NCI-H1417 (cell line): ENCODE data around the gene MGAT5B.
"Not testable (repeated sequence)": the region's sequence is repeated elsewhere in the genome, so short reads cannot be mapped to it uniquely, and the experiment has no call there.

Source experiments
- DNase-seq, 3 experiments: peaks; one replicate each; lab custom pipeline; 2025; lab: John Stamatoyannopoulos, UW

Gene MGAT5B

DNA sequence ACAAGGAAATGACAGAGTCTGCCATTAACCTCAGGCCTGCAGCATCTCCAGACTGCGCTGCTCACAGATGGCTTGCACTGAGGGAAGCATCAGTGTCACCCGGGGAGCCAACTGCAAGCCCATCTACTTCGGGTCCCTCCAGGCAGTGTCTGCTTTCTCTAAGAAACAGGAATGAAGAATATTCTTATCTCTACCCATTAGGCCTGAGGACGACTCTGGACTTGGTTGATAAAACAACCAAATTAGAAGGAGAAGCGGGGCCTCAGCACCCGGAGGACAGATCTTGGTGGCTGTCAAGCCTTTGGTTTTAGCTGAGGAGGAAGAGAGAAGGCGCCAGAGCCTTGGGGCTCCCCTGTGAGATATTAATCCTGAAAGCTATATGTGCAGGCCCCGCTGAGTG lies 19.5 kb upstream of the MGAT5B start:
- no peak for DNase-seq

DNA sequence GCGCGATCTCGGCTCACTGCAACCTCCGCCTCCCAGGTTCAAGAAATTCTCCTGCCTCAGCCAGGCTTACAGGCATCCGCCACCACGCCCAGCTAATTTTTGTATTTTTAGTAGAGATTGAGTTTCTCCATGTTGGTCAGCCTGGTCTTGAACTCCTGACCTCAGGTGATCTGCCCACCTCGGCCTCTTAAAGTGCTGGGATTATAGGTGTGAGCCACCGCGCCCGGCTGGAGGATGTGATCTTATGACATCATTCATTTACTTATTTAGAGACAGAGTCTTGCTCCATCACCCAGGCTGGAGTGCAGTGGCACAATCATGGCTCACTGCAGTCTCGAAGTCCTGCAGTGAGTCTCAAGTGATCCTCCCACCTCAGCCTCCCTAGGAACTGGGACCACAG lies 19.0 kb upstream of the MGAT5B start:
- DNase-seq: not testable (repeated sequence)

DNA sequence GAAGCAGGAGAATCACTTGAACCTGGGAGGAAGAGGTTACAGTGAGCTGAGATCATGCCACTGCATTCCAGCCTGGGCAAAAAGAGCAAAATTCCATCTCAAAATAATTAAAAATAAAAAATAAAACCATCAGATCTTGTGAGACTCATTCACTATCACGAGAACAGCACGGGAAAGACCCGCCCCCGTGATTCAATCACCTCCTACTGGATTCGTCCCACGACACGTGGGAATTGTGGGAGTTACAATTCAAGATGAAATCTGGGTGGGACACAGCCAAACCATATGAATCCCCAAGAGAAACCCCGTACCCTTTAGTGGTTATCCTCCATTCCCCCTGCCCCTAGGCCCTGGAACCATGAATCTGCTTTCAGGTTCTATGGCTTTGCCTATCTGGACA lies 15.4 kb upstream of the MGAT5B start:
- no peak for DNase-seq

DNA sequence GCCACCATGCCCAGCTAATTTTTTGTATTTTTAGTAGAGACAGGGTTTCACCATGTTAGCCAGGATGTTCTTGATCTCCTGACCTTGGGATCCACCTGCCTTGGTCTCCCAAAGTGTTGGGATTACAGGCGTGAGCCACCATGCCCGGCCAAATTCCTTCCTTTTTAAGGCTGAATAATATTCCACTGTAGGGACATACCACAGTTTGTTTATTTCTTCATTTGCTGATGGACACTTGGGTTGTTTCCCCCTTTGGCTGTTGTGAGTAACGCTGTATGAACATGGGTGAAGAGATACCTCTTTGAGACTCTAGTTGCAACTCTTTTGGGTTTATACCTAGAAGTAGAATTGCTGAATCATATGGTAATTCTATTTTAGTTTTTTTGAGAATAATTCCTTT lies 13.1 kb upstream of the MGAT5B start:
- no peak for DNase-seq

DNA sequence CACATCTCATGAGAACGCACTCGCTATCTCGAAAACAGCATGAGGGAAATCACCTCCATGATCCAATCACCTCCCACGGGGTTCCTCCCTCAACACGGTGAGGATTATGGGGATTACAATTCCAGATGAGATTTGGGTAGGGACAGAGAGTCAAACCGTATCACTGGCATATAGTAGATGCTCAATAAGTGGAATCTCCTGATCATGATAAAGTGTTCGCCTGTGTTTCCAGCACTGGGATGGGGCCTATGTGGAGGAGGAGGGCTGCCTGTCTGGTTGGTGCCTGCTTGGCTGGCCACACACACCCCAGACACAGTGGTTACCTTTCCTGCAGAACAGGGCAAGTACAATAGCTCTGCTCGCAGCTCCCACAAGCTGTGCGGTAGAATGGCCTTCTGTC lies 6.1 kb upstream of the MGAT5B start:
- DNase-seq: no peak

DNA sequence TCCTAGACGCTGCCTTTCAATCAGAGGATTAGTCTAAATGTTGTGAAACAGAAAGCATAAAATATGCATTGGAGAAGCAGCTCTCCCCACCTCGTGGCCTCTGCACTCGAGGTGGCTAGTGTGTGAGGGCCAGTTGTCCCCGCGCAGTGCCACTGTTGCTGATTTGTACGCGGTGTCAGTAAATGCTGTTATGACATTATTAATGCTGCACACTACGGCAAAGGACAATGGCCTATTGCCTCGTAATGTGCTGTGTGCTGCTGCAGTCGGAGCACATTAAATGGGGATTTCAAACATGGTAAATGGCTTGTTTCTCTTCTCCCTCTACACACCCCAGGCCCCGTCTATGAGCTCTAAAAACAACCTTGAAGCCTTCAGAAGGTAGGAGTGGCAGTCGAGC lies 5.7 kb upstream of the MGAT5B start:
- no peak for DNase-seq

DNA sequence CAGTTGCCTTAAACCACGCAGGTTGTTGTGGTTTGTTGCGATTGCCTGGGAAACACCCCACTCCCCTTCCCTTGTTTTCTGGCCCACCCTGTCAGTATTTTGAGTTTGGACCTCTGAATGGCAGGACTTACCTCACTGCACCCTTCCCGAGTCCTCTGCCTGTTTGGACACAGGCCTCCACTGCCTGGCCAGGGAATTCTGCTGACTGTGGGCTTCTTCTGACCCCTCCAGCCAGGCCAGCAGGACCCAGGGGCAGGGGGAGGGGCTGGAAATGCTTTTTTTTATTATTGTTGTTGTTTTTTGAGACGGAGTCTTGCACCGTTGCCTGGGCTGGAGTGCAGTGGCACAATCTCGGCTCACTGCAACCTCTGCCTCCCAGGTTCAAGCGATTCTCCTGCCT lies 4.2 kb upstream of the MGAT5B start:
- DNase-seq: no peak

DNA sequence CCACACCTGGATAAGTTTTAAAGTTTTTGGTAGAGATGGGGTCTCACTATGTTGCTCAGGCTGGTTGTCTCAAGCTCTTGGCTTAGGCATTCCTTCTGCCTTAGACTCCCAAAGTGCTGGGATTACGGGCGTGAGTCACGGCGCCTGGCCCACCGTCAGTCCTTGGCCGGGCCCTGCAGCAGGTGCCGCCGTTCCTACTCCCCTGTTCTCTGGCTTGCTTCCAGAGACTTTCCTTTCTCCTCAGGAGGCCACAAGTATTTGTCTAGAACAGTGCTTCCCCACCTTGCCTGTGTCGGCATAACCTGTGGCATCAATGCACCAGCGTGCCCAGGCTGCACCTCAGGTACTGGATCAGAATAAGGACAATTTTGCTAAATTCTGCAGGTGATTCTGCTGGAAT lies 3.0 kb upstream of the MGAT5B start:
- no peak for DNase-seq

DNA sequence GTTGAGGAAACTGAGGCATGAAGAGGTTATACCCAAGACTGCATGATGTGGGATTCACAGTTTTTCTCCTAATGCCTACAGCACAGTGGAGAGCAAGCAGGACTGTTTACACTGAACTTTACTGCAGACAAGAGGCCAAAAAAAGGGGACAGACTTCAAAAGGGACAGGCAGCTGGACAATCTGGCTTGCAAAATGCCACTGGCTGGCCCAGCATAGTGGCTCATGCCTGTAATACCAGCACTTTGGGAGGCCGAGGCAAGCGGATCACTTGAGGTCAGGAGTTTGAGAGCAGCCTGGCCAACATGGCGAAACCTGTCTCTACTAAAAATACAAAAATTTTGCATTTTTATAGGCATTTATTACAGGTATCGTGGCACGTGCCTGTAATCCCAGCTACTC lies 2.0 kb upstream of the MGAT5B start:
- no peak for DNase-seq

DNA sequence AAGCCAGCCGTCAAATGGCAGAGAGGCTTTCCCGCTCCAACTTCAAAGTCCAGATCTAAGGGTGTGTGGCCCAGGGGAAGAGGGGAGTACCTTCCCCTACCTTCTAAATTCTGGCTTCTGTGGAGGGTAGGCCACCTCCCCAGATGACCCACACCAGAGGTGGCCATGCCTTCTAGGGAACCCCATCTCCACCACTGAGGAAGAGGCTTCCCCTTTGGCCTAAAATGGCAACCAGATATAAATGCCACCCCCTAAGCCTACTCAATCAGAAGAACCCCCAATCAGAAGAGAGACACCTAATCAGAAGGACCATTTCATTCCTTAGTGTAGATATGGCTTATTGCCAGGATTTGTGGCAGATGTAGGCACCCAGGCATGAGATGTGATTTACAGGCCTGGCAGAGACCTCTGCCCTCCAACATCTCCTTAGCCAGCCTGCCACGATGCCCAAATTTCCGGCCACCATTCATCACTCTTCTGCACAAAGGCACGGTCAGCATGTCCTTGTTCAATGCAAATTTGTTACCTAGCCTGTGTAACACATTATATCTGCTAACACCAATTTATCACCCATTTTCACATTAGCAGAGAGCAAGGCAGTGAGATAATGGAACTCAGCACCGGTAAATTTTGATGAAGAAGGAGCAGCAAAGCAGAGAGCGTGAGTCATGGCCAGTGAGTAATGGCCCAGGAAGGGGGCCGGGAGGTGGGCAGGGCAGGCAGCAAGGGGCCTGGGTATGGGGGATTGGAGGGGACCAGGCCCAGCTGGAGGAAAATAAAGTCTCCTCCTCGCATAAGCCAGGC lies 1.2 kb upstream of the MGAT5B start:
- DNase-seq: peak in 1 of 3 experiments; percentile 38

DNA sequence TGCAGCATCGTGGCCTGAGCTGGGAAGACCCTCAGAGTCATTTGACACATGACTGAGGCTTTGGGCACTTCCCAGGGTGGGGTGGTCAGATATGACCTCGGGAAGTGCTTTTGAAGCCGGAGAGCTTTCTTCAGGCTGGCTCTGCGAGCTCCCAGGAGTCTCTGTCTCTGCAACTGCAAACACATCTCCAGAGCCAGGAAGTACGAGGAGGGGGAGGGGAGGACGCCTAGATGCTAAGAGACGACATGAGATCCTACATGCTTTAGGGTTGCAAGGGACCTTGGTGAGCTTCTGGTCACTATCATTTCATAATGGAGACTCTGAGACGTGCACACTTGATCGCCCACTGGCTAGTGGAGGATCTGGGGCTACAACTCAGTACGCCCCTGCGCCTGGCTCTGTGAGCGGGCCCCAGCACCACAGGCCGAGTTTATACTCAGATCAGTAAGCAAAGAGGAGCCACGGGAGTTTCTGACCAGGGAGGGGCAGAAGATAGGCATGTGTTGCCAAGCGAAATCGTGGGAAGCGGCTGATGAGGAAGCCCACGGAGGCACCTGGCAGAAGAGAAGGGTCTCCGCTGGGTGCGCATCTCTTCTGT lies 527 bp upstream of the MGAT5B start:
- DNase-seq: peak in 2 of 3 experiments; percentile 63 to 75

DNA sequence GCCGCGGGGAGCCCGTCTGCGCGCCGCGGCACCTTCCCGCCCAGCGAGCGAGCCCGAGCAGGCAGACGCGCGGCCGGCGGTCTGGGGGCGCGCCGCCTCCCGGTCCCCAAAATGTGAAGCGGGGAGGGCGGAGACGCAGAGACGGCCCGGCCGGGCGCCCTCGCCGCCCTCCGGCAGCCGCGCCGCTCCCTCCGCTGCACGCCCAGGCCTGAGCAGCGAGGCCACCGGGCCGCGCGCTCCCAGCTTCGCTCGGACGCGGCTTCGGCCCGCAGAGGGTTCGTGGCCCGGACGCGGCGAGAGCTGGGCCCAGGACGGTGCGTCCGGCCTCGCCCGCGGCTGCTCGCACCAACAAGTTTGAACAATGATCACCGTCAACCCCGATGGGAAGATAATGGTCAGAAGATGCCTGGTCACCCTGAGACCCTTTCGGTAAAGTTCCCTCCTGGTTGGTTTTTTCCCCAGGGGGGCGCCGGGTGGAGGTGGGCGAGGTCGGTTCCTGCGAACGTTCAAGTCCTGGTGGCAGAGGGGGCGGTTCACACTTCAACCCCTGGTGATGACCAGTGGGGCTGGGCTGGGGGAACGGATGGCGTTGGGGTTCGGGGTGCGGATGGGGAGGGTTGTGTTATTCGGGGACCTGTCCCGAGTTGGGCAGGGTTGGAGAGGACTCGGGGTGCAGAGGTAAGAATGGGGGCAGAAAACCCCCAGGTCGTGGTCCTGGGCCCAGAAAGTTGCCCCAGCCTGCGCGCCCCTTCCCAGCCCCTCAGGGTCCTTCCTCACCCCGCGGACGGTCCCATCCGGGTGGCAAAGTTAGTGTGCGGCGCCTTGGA lies 678 bp downstream of the MGAT5B start:
- peak in 2 of 3 experiments; percentile 69 to 79 for DNase-seq

DNA sequence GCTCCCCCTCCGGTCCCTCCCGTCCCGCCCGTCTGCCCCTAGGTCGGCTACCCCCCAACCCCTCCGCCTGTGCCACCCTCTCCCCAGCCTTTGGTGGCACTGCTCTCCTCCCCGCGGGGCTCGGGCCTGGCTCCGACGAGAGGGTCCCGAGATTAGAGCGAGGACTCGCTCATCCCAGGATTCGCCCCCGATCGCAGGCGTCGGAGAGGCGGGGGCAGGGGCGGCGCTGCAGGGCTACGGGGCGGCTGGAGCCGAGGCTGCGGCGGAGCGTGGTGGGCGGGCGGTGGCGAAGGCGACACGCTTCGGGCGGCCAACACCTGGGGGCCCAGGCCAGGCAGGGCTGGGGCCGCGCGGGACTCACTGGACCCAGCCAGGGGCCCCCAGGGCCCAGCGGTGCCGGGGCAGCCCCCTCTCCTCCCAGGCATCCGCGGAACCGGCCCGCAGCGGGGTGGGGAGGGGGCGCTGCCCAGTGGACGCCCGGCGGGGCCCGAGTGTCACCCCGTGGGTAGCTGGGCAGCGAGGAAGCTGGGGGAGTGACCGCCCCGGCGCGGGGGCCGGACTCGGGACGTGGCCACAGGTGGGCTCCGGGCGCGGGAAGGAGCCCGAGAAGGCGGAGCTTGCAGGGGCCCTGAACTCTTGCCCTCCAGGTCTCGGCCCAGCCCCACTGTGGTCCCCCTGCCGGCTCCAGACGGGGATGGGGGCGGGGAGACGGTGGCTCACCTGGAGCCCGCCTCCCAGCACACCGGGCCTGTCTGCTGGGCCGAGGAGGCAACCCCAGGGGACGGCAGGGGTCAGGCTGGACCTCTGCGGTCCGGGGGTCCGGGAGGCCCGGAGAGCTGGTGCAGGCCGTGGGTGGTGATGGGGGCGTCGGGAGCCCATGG lies 1.5 kb downstream of the MGAT5B start:
- peak in 2 of 3 experiments; percentile 47 to 62 for DNase-seq

DNA sequence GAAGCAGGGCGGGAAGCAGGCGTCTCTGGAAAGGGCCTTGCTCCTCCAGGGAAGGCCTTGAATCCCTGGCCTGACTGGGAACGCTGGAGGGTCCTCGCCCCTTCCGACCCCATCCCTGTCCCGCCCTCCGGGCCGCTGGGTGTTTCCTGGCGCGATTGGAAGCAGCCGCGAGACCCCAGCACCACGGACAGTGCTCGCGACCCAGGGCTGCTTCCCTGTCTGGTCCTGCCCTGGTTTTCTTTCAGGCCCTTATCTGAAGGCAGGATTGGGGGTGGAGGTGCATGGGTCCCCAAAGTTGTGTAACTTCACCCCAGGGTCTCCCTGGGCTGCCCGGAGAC lies 2.1 kb downstream of the MGAT5B start:
- DNase-seq: no peak

DNA sequence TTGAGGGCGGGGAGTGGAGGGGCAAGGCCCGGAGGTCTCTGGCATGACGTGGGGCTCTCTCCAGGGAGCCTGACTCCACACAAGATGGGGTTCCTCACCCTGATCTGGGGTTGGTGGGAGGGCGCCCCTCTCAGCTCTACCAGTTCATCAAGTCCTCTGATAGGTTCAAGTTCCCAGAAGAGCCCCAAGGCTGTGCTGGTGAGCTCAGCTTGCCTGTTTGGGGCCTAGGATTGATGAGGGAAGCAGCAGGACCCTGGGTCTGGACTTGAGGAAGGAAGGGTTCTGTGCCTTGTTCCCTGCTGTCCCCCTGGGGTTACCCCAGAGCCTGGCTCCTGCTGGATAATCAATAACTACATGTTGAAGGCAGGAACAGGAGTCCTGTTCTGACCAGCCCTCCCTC lies 3.5 kb downstream of the MGAT5B start:
- no peak for DNase-seq

DNA sequence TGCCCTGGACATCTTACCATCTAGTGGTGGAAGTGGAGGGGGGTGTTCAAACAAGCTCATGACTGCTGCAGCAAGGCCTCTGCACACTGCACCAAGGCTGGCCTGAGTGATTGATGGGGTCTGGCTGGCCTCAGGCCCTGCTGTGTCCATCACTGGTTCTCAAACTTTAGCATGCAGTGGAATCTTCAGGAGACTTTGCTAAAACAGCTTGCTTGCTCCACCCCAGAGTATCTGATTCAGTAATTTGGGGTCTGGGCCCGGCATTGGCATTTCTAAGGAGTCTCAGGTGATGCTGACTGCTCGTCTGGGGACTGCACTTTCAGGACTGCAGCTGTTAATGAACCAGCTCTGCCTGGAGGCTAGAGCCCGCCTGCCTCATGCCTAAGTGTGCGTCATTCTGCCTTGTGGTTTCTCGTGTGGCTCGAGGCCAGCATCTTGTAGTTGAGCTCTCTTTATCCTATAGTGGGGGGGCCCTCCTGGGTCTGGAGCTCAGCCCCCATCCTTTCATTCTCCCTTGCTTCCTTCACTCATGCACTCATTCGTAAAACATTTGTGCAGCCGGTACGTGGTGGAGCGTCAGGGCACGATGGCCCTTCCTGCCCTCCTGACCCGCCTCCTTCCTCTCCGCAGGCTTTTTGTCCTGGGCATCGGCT lies 4.1 kb downstream of the MGAT5B start:
- DNase-seq: no peak

DNA sequence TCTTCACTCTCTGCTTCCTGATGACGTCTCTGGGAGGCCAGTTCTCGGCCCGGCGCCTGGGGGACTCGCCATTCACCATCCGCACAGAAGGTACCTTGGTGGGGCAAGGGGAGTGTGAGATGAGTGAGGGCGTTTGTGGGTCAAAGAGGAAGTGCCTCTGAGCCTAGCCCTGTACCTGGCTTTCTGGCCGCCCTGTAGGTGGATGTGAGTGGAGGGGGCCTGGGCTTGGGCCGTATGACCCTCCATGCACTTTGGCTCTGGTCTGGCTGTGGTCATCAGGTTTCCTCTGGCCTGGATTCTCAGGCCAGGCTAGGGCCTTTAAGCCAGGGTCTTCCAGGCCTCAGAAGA lies 4.6 kb downstream of the MGAT5B start:
- no peak for DNase-seq

DNA sequence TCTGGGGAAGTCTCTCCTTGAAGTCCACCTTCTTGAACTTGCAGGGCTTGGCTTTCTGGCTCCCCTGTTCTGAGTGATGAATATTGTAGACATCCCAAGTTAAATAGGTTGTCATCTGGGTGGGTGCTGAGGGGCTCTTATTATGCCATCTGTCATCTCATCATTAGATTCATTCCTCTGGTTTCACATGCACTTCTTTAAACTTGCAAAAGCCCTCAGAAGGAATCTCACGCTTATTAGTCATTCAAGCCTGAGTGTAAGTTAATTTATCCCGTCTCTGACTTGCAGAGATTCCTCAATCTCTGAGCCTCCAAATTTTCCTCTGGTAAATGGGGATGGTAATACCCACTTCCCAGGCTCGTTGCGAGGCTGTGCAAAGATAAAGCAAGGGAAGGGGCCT lies 5.7 kb downstream of the MGAT5B start:
- no peak for DNase-seq

DNA sequence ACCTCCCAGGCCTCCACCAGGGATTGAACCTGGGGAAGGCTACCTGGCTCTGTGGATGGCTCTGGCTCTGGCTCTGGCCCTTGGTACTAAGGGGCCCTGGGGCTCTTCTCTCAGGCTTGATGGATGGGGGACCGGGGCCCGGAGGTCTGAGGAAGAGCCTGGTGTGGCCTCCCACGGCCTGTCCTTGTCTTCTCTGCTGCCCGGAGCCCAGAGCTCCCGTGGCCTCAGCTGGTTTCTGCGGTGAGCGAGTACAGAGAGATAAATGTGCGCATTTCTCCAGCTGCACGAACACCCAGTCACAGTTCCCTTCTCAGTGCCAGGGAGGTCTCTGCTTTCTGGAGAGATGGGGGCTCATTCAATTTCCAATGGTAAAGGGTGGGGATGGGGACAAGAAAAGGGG lies 9.2 kb downstream of the MGAT5B start:
- DNase-seq: no peak

DNA sequence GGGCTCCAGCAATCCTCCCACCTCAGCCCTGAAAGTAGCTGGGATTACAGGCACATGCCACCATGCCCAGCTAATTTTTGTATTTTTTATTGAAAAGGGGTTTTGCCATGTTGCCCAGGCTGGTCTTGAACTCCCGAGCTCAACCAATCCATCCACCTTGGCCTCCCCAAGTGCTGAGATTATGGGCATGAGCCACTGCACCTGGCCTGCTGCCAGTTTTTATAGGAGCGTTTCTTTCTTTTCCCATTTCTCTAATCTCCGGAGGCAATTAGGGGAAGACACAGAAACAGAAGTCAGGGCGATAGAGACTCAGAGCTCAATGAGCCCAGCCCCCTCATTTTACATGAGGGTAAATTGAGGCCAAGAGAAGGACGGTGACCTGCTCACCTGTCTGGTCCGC lies 10.4 kb downstream of the MGAT5B start:
- no peak for DNase-seq

DNA sequence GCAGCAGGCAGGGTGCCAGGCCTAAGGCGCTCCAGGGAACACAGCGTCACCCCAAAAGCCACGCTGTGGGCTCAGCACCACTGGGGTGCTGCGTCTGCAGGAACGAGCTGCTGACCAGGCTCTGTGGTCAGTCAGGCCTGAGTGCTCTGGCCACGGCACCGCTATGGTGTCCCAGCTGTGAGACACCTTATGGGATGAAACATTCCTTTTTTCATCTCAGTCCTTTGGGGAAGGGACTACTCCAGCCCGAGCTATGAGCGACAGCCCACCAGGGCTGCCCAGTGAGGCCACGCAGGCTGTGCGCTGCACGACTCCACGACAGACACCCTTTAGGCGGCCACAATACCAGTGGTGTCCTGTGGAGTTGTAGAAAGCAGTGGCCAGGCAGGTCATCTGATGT lies 11.1 kb downstream of the MGAT5B start:
- no peak for DNase-seq

DNA sequence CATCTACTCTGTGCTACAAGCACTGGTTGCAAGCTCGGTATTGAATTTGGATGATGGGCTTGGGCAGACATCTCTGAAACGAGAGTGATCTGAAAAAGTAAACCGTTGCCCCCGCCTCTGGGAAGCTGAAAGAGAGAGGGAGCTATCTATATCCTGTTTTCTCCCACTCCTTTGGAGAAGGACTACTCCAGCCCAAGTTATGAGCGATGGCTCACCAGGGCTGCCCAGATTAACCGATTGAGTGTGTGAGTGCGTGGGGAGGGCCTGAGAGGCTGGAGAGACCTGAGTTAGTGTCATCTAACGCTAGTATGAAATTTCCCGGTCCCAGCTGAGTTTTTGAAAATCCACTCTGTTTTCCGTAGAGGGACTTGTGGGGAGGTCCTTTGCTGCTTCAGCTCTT lies 11.5 kb downstream of the MGAT5B start:
- no peak for DNase-seq
